ENCODE results near the gene CHRNB4.

- TF ChIP-seq POLR2A (IDR thresholded peaks at IDR 0.05; ENCODE audit: low read length) (no peak), GATA1 (IDR thresholded peaks at IDR 0.05; ENCODE audit: low read depth, low read length) (no peak)
These were observed 40.4 kb upstream of the CHRNB4 start for GRCh38 chr15:78681281-78682003.

Measured in erythroblast (primary cell).